Vagina (tissue), 2 donors: ENCODE measurements around the gene CFAP52. TPM values are rescaled to one million over a fixed set of nuclear protein-coding genes. Genes with fewer than 3 reads are reported as not detected.

Source experiments
- DNase-seq, 2 donors: peaks; one replicate each; pipeline ENCODE4 v3.0.0-alpha.2; 2017; ENCODE audit errors: extremely low spot score in 2 of 2
- H3K27ac ChIP-seq: fragments of 200-600 bp; sonication (generic); one replicate; pipeline ENCODE4 v1.5.1; 2019
- H3K27me3 ChIP-seq: fragments of 200-600 bp; sonication (generic); one replicate; pipeline ENCODE4 v1.5.1; 2019
- H3K36me3 ChIP-seq, 2 donors: fragments of 200-600 bp; sonication (generic); one replicate each; pipeline ENCODE4 v1.5.1; 2017 to 2019
- H3K4me1 ChIP-seq: fragments of 200-600 bp; sonication (generic); one replicate; pipeline ENCODE4 v1.5.1; 2019
- H3K4me3 ChIP-seq, 2 donors: fragments of 200-600 bp; sonication (generic); 1 replicate in 1 of 2; 2 replicates in 1 of 2; pipeline ENCODE4 v1.5.1; 2016 to 2019
- H3K9me3 ChIP-seq: fragments of 200-600 bp; sonication (generic); one replicate; pipeline ENCODE4 v1.5.1; 2019
- POLR2A ChIP-seq, 2 donors: fragments of 450-650 bp; IDR thresholded peaks; one replicate each; pipeline ENCODE4 v1.6.1; 2017; ENCODE audit warnings: antibody characterized with exemption in 2 of 2, mild to moderate bottlenecking in 2 of 2, moderate library complexity in 2 of 2
- POLR2AphosphoS5 ChIP-seq, 2 donors: sonication (generic); formaldehyde crosslinking; IDR thresholded peaks; one replicate each; pipeline ENCODE4 v1.9.0; 2017; ENCODE audit warnings: antibody characterized with exemption in 2 of 2, mild to moderate bottlenecking in 2 of 2, low read depth in 1 of 2; ENCODE audit not compliant: insufficient read depth in 1 of 2
- intact Hi-C: fragments of 100-400 bp; cut with DNase I; formaldehyde crosslinking; loops from one replicate; pipeline ENCODE4 v1.15.1; 2023
- total RNA-seq: library from RNA; depleted of rRNA; stranded (reverse); fragments of >200 nt; gene quantifications from one replicate; pipeline ENCODE4 v1.2.3, GENCODE V29; 2016
- TF ChIP-seq, protein P1 (sequence below), 3 experiments: fragments of 450-650 bp in 2 of 3; fragments of 200-600 bp in 1 of 3; sonication (generic) in 1 of 3; IDR thresholded peaks; one replicate each; pipeline ENCODE4 v1.5.1; 2017 to 2019; ENCODE audit warnings: antibody characterized with exemption in 3 of 3, mild to moderate bottlenecking in 2 of 3, moderate library complexity in 2 of 3

The CFAP52 gene
- total RNA-seq, 1 donor from 2014 or later = 2.5 TPM

GRCh38 chr17:9532715-9533114 is 43.7 kb upstream of the CFAP52 start:
- TF ChIP-seq POLR2AphosphoS5 (IDR thresholded peaks at IDR 0.05; ENCODE audit: insufficient read depth in 1 of 2, low read depth in 1 of 2) (no peak), POLR2A (IDR thresholded peaks at IDR 0.05) (no peak)
- TF ChIP-seq, protein P1, sequence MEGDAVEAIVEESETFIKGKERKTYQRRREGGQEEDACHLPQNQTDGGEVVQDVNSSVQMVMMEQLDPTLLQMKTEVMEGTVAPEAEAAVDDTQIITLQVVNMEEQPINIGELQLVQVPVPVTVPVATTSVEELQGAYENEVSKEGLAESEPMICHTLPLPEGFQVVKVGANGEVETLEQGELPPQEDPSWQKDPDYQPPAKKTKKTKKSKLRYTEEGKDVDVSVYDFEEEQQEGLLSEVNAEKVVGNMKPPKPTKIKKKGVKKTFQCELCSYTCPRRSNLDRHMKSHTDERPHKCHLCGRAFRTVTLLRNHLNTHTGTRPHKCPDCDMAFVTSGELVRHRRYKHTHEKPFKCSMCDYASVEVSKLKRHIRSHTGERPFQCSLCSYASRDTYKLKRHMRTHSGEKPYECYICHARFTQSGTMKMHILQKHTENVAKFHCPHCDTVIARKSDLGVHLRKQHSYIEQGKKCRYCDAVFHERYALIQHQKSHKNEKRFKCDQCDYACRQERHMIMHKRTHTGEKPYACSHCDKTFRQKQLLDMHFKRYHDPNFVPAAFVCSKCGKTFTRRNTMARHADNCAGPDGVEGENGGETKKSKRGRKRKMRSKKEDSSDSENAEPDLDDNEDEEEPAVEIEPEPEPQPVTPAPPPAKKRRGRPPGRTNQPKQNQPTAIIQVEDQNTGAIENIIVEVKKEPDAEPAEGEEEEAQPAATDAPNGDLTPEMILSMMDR (IDR thresholded peaks at IDR 0.05) = no peak
- Histone ChIP-seq H3K36me3 (no peaks in the 10 kb centered on the region), H3K4me1 (no peaks in the 10 kb centered on the region), H3K4me3 (no peak overlapping the region), H3K9me3 (no peaks in the 10 kb centered on the region), H3K27me3 (no peaks in the 10 kb centered on the region), H3K27ac (no peak overlapping the region)
- DNase-seq = no peak
- intact Hi-C loops = no loop called here

DNA sequence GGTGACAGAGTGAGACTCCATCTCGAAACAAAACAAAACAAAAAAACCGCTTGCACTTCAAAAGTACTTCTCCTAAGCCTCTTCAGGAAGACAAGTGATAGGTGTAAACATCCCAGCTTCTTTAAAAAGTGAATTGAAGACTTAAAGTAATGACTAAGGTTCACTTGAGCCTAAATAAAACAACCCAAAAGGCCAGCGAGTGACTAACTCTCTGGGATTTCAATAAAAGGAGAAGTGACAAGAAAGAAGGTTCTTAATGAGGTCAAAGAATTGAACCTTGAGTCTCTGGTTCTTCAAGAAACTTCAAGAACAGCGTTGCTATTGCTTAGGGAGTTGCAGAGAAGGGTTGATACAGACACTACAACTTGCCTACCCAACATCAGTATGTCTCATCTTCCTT is 43.0 kb upstream of the CFAP52 start:
- no peak overlapping the region for H3K27ac ChIP-seq
- no peaks in the 10 kb centered on the region for H3K27me3 ChIP-seq
- no peaks in the 10 kb centered on the region for H3K36me3 ChIP-seq
- TF ChIP-seq POLR2AphosphoS5 (IDR thresholded peaks at IDR 0.05; ENCODE audit: insufficient read depth in 1 of 2, low read depth in 1 of 2) (no peak), POLR2A (IDR thresholded peaks at IDR 0.05) (no peak)
- TF ChIP-seq, protein P1 (IDR thresholded peaks at IDR 0.05) = no peak
- intact Hi-C loops = no loop called here
- no peak for DNase-seq
- H3K4me1 ChIP-seq = no peaks in the 10 kb centered on the region
- no peak overlapping the region for H3K4me3 ChIP-seq
- no peaks in the 10 kb centered on the region for H3K9me3 ChIP-seq

DNA sequence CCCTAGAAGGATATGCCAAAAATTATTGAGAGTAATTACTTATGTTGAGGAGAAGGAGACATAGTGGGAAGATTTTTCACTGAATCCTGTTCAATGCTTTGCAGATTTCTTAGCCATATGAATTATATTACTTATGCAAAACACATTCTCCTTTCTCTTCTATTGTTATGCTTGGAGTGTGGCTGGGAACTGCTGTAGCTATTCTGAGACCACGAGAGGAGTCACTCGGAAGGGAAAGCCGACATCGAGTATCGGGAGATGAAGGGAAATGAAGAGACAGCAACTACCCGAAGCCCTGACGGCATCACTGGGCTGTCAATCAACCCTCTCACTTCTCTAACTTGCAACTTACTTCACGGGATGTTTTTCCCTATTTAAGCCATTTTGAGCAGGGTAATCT is 40.4 kb upstream of the CFAP52 start:
- intact Hi-C loops = no loop called here
- Histone ChIP-seq H3K27me3 (no peaks in the 10 kb centered on the region), H3K4me3 (no peak overlapping the region), H3K27ac (no peak overlapping the region), H3K36me3 (no peaks in the 10 kb centered on the region), H3K4me1 (no peaks in the 10 kb centered on the region), H3K9me3 (no peaks in the 10 kb centered on the region)
- DNase-seq = no peak
- TF ChIP-seq POLR2AphosphoS5 (IDR thresholded peaks at IDR 0.05; ENCODE audit: insufficient read depth in 1 of 2, low read depth in 1 of 2) = no peak
- TF ChIP-seq POLR2A (IDR thresholded peaks at IDR 0.05) = no peak
- TF ChIP-seq, protein P1 (IDR thresholded peaks at IDR 0.05) = no peak

- intact Hi-C loops = no loop called here
- no peaks in the 10 kb centered on the region for H3K9me3 ChIP-seq
- H3K27me3 ChIP-seq = no peaks in the 10 kb centered on the region
- TF ChIP-seq, protein P1 (IDR thresholded peaks at IDR 0.05) = no peak
- no peak overlapping the region for H3K27ac ChIP-seq
- no peaks in the 10 kb centered on the region for H3K4me1 ChIP-seq
- H3K36me3 ChIP-seq = no peaks in the 10 kb centered on the region
- H3K4me3 ChIP-seq = no peak overlapping the region
- DNase-seq = no peak
Observed at GRCh38 chr17:9537177-9537776, 39.2 kb upstream of the CFAP52 start.

- no peaks in the 10 kb centered on the region for H3K4me1 ChIP-seq
- H3K27me3 ChIP-seq = no peaks in the 10 kb centered on the region
- no peaks in the 10 kb centered on the region for H3K9me3 ChIP-seq
- DNase-seq = no peak
- TF ChIP-seq POLR2AphosphoS5 (IDR thresholded peaks at IDR 0.05; ENCODE audit: insufficient read depth in 1 of 2, low read depth in 1 of 2) (no peak), POLR2A (IDR thresholded peaks at IDR 0.05) (no peak)
- TF ChIP-seq, protein P1 (IDR thresholded peaks at IDR 0.05) = no peak
- no peaks in the 10 kb centered on the region for H3K36me3 ChIP-seq
- no peak overlapping the region for H3K27ac ChIP-seq
- H3K4me3 ChIP-seq = no peak overlapping the region
- intact Hi-C loops = no loop called here
Observed at GRCh38 chr17:9538626-9539025, 37.8 kb upstream of the CFAP52 start.
